Measurements from ENCODE around the gene ZNF837.

ZNF837 gene

GRCh38 chr19:58372311-58373133 is 8.3 kb downstream of the ZNF837 start:
- no peak for DNase-seq (ENCODE audit: low read depth in 1 of 2, low spot score in 1 of 2)

DNA sequence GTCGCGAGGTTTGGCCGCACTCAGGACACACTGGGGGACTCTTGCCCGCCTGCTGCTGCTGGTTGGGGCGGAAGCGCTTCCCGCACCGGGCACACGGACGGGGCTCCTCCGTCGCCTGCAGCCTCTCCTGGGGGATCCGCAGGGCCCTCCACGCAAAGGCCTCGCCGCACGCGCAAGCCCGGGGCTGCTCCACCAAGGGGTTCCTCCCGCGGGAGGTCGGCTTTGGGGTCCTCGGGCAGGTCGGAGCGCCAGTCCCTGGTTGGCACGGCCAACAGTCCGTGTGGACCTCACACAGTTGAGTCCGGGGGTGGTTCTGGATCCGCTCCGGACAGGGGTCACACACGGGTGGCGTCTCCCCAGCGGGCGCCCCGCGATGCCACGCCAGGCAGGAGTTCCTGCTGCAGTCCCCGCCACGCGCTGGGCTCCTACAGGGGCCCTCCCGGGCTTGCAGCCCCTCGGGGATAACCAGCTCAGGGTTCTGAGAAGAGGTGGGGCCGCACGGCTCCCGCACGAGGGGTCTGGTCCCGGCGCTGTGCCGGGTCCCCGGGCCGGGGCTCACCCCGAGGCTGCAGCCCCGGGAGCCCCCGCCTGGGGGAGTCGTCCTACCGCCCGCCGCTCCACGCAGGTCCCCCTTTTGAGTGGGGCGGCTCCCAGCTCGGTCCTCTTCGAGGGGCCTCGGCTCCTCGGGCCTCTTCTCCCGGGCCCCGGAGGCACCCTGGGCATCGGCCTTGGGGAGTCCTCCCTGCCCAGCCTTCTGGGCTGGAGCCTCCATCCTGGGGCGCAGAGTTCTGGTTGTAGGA is 12.1 kb downstream of the ZNF837 start:
- no peak for DNase-seq (ENCODE audit: low read depth in 1 of 2, low spot score in 1 of 2)

- no peak for DNase-seq (ENCODE audit: low read depth in 1 of 2, low spot score in 1 of 2)
Observed at GRCh38 chr19:58367698-58368454, 13.0 kb downstream of the ZNF837 start.

- no peak for DNase-seq (ENCODE audit: low read depth in 1 of 2, low spot score in 1 of 2)
Observed at GRCh38 chr19:58366585-58367430, 14.0 kb downstream of the ZNF837 start.

DNA sequence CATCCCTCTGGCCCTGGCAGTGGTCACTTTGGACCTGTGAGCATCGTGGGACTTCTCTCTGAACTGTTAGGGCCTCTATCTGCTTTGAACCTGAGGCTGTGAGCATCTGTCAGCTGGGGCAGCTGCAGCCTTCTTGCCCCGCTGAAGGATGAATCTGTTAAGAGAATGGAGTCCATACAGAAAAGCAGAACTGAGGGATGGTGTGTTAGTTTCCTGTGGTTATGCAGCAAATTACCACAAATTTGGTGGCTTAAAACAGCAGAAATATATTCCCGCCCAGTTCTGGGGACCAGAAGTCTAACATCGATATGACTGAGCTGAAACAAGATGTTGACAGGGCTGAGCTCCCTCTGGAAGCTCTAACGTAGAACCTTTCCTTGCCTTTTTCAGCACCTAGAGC is 16.7 kb downstream of the ZNF837 start:
- no peak for DNase-seq (ENCODE audit: low read depth in 1 of 2, low spot score in 1 of 2)

GRCh38 chr19:58362272-58362994 is 18.4 kb downstream of the ZNF837 start, which contains the start of gene ZNF497:
Gene ZNF497 (minus strand): TSS chr19:58362751. CDS start chr19:58357635, 5,116 bp downstream.
- peak; percentile 90 to 94 for DNase-seq (ENCODE audit: low read depth in 1 of 2, low spot score in 1 of 2)

DNA sequence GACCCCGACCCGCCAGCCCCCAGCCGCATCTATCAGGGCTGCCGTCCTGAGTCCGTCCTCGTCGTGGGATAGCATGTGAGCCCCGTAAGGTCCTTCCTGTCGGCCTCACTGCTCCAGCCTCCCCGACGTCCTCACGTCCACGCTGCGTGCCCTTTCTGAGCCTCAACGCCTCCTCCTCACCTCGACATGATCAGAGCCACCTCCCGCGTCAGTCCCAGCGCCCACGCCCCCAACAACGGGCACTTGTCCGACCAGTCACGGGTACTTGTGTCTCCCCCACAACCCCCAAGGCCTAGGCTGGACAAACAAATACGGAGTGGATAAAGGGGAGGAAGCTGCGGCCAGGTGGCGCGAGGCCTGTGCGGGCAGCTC is 18.9 kb downstream of the ZNF837 start:
- DNase-seq (ENCODE audit: low read depth in 1 of 2, low spot score in 1 of 2), result peak; percentile 31 to 32

GRCh38 chr19:58357481-58358145 is 23.2 kb downstream of the ZNF837 start:
- no peak for DNase-seq (ENCODE audit: low read depth in 1 of 2, low spot score in 1 of 2)

- no peak for DNase-seq (ENCODE audit: low read depth in 1 of 2, low spot score in 1 of 2)
Observed at GRCh38 chr19:58356766-58357480, 23.9 kb downstream of the ZNF837 start.

- DNase-seq (ENCODE audit: low read depth in 1 of 2, low spot score in 1 of 2), result no peak
Observed at GRCh38 chr19:58355908-58356765, 24.7 kb downstream of the ZNF837 start.

DNA sequence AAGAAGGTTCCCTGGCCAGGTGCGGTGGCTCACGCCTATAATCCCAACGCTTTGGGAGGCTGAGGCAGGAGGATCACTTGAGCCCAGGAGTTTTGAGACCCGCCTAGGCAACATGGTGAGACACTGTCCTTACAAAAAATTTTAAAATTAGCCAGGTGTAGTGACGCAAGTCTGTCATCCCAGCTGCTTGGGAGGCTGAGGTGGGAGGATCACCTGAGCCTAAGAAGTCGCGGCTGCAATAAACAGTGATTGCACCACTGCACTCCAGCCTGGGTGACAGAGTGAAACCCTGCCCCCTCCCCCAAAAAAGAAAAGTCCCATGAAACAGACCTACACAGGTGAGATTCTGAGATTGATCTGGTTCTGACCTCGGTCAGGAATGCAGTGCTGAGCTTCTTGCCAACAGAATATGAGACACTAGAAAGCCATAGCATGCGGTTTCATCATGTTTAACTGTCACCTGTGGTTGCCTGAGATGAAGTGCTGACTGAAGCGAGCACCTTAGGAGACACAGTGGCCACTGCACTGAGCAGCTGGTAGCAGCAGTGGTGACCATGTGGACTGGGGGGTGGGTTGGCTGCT is 25.5 kb downstream of the ZNF837 start:
- no peak for DNase-seq (ENCODE audit: low read depth in 1 of 2, low spot score in 1 of 2)

DNA sequence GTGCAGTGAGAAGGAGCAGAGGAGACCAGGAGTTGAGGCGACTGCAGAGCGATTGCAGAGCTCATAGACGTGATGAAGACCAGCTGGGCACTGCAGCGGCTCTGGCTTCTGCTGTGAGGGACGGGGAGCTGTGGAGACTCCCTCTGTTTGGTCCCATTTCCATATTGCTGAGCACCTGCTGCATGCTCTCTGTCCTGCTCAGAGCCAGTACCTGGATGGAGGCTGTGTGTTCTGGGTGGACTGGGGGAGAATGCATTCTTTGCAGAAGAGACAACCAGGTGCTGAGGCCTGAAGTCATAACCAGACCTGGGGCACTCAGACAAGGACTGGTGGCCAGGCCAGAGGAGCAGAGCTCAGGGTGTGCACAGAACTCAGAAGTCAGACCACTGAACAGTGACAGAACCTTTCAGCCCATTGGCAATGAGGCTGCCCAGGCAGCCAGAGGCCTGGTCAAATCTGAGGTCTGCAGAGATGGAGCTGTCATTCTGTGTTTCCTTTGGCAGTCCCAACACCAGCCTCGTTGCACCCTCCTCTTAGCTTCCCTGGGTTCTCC is 26.3 kb downstream of the ZNF837 start:
- no peak for DNase-seq (ENCODE audit: low read depth in 1 of 2, low spot score in 1 of 2)

GRCh38 chr19:58353717-58354477 is 26.9 kb downstream of the ZNF837 start:
- no peak for DNase-seq (ENCODE audit: low read depth in 1 of 2, low spot score in 1 of 2)

- no peak for DNase-seq (ENCODE audit: low read depth in 1 of 2, low spot score in 1 of 2)
Observed at GRCh38 chr19:58352760-58353671, 27.8 kb downstream of the ZNF837 start, which contains the start of gene A1BG. Gene A1BG (minus strand): TSS chr19:58353492. CDS start chr19:58353437, 55 bp downstream.
